ENCODE measurements around the gene MCC.
"Not testable (repeated sequence)": the region's sequence is repeated elsewhere in the genome, so short reads cannot be mapped to it uniquely, and the experiment has no call there.

MCC gene

DNA sequence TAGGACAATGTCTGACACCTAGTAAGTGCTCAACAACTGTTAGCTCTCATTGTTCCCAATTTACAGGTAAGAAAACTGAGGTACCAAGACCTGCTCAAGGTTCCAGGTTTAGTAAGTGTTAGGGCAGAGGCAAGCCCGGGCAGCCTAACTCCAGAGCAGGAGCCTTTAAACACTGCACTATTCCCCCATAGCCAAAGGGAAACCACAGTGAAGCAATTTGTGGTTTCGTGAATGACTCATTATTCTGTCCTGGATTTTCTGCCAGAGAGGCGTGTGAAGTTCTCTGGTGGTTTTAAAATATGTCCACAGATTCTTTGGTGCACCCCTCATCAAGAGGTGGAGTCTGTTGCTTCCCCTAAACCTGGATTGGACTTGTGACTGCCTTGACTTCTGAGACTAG is 1.0 kb upstream of the MCC start:
- peak; percentile 5 for DNase-seq

DNA sequence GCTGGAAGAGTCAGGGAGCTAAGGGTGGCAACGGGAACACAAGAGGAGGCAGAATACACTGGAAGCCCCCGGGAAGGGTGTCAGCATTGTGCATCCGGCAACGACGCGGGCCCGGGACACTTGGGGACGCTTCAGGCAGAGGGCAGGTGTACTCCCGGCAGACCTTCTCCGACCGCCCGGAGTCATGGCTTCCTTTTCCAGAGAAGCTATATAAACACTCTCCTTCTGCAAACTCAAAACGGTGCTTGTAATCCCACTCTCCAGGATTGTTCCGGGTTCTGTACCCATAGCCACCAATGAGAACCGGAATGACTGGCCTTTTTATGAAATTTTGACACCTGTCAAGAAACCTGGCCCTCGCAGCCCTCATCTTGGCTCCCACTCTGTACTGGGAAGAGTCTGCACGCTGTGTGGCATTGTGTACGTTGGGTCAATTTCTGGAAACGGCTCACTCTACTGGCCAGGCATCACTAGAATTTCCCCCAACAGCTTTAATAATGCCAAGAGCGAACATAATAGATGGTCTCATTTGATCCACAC is 462 bp upstream of the MCC start:
- peak; percentile 3 for DNase-seq

DNA sequence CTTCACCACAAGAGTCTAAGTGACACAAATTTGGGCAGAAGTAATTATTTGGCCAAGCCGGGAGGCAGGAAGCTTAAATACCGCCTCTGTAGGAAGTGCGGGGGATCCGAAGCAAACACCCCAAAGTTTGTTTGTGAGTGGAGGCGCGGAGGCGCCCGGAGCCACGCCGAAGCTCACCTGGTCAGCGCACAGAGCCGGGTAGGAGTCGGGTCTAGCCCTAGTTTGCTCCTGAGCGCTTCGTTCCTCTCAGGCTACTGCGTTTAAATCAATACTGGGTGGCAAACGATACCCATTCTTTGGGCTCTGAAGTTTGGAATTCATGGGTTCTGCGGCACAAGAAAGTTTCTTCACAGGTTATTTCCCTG is 855 bp downstream of the MCC start:
- peak; percentile 6 for DNase-seq

DNA sequence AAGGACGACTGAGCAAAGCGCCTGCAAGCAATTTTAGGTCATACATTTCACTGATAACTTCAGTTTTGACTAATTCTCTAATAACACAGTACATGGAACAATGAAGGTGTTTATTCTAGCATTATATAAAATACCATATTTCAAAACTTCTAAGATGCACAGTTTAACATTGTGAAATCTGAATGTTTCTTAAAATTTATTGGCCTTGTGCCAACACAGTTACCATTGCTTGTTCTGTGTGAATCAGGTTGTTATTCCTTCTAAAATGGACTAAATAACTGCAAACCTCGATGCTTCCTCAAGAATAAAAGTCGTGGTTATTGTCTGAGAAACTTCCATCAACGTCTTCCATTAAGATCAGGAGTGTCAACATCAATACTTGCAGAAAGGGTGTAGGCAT is 8.0 kb downstream of the MCC start:
- no peak for DNase-seq

DNA sequence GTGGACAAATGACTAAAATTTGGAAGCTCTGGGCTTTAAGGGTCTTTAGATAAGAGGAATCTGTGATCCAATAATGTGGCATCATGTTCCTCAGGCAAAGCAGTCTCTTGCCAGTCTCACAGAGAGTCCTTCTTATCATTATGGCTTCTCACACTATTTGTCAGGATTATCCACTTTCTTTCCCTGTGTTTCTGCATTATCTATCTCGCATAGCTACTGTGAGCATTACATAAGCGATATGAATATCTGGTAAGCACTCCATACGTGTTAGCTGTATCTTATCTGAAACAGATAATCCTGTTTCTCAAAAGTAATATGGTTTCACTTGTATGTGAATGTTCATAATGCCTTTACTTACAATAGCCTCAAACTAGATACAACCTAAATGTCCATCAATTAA is 9.6 kb downstream of the MCC start:
- DNase-seq = no peak

DNA sequence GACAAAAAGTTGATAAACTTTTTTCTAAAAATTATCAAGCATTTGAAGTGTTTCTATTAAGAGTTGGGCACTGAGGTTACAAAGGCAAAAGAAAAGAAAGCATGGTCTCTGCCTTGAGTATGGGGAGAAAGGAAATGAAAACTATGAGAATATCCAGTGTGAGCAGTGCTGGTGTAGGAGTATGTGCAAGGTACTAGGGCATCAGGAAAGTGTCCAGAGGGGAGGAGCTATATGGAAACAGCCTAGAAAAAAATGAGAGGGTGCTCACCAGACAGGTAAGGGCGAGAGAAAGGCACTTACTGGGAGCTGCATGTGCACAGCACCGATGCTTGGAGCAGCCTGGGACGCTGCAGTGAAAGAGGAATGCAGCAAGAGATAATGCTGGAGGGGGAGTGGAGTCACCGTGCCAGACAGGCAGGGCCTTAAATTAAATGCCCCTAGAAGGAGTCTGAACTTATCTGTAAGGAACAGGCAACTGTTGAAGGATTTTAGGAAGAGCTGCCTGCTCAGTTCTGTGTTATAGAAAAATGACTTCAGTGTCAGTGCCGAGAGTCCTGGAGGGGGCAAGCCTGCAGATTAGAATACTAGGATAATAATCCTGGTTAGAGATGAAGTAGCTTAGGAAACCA is 14.0 kb downstream of the MCC start:
- no peak for DNase-seq

DNA sequence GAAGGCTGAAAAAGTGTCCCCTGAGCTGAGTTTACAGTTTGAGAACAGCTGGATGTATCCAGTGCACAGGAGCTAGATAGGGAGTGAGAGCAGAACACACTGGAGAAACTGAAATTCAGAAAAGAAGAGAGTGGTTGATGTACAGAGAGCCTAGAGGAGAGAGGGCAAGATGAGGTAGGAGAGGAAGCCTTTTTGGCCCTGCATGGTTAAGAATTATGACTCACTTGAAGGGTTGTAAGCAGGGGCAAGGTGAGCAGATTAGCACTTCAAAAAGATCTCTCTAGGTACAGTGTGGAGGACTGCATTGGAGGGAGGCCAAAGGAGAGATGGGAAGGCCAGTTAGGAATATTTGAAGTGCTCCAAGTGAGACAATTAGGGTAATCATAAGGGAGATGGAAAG is 25.2 kb downstream of the MCC start:
- no peak for DNase-seq

DNA sequence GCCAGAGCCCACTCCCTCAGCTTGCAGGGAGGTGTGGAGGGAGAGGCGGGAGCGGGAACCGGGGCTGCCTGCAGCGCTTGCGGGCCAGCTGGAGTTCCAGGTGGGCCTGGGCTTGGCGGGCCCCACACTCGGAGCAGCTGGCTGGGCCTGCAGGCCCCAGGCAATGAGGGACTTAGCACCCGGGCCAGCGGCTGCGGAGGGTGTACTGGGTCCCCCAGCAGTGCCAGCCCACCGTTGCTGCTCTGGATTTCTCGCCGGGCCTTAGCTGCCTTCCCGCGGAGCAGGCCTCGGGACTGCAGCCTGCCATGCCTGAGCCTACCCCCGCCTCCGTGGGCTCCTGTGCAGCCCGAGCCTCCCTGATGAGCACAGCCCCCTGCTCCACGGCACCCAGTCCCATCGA is 31.1 kb downstream of the MCC start:
- not testable (repeated sequence) for DNase-seq

DNA sequence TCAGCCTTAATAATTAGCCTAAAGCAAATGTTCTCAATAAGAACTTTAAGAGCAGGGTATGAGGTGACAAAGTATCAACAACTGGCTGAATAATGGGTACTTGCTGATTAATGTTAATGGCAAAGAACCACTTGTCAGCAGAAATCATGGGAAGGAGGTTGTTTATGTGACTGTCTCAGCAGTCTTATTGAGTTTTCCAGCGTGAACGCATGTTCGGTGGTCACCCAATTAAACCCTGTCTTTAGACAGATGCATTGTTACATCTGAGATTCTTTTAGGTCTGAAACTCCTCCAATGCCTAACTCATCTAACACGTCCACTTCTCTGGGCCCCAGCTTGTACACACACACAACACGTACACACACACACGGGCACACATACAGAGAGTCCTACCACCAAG is 35.3 kb downstream of the MCC start:
- no peak for DNase-seq

DNA sequence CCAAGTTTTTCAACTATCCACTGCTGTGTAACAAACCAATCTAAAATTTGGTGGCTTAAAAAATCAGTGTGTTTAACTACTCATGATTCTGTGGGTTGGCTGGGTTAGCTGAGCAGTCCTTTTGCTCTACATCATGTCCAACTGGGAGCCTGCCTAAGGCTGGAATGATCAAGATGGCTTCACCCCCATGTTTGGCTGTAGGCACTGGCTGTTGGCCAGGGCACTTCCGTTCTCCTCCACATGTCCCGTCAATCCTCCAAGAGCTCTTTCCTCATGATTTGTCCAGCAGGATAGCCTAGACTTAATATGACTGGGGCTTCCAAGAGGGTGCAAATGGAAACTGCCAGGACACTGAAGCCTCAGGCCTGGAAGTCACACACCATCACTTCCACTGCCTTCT is 36.5 kb downstream of the MCC start:
- DNase-seq = no peak

DNA sequence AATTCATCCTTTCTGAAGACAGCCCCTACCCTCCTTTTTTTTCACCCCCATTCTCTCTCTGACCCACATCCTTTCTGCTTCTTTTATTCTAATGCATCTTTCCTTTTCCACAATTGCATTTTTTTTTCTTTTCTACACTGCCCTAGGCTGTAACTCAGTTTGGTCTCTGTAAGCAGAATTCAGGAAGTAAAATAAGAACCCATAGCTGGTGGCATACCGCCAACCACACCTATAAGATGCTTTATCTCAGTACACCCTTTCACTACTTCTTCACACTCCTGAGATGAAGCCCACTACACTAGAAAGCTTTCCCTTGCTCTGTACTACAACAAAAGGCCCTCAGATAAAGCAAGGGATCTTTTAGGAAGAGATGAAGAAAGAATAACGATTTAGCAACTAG is 37.3 kb downstream of the MCC start:
- no peak for DNase-seq

DNA sequence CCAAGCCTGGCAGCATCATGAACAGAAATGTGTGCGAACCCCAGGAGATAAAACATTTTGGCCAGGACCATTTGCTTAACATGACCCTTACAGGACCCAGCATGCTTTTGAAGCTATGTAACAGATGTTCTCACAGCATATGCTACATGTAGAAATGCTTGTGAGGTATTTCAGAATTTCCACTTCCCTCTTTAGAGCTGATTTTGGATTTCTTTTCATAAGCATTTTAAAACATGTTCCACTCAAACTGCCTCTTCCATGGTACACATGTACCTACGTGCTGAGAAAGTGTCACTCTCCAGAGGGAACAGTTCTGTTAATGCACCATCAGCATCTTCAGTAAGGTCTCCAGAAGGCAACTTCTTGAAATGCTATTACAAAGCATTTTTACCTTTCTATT is 37.8 kb downstream of the MCC start:
- no peak for DNase-seq

DNA sequence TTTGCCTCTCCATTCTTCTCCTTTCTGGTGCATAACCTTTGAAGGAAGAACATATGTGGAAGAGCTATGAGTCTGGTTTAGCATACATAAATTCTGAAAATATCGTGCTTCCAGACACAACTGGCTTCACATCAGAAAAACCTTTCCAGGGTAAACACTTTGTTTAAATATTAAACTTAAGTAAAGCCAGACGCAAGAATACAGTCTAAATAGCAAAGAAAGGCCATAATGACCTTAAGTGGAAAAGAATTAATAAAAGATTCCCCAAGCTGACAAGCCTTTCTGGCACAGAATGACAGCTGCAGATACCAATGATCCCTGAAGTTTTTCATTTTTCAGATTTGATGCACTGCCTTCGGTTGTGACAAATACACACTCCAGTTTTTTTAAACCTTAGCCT is 40.0 kb downstream of the MCC start:
- no peak for DNase-seq

DNA sequence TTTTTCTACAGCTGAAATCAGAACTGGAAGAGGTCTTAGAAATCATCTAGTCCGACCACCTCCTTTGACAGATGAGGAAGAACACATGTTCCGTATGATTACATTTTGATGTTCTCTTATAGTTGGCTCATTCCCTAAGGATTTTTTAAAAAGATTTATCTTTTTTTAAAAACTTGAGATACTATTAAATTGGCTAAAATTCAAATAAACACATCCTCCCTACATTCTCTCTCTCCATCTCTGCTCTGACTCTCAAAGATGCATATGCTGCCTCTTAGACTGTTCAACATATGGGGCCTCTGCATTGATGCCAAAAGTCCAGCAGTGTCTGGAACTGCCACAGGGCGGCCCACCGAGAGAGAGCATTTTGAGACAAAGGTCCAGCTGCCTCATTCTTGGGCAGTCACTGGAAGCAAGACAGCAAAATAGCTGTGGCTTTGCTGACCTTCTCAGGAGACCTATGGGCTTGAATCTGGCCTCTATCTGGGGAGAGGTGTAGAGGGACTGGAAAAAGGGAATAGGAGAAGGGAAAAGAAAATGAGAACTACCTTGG is 40.7 kb downstream of the MCC start:
- DNase-seq = no peak

DNA sequence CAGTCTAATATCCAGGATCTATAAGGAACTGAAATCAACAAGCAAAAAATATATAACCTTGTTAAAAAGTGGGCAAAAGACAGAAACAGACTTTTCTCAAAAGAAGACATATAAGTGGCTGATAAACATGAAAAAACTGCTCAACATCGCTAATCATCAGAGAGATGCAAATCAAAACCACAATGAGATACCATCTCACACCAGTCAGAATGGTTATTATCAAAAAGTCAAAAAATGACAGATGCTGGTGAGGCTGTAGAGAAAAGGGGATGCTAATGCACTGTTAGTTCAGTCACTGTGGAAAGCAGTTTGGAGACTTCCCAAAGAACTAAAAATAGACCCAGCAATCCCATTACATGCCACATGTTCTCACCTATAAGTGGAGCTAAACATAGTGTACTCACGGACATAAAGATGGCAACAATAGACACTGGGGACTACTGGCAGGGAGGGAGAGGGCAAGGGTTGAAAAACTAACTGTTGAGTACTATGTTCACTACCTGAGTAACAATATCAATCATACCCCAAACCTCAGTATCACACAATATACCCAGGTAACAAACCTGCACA is 41.8 kb downstream of the MCC start:
- no peak for DNase-seq

DNA sequence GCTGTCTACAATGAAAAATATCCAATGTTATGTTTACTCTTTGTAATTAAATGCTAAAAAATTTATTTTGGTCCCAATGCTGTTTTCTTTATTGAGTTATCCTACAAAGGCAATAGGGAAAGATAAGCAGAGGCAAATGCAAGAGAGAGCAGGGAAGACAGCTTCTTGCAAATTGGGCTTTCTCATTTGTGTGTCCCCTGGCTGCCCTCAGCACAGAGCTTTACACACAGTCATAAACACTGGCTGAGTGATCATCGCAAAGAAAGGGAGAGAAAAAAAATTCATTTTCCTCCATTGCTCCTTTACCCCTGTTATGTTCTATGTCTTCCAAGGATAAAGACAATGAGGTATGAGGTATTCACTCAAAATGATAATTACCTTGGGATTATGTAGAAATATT is 51.1 kb downstream of the MCC start:
- DNase-seq = no peak

DNA sequence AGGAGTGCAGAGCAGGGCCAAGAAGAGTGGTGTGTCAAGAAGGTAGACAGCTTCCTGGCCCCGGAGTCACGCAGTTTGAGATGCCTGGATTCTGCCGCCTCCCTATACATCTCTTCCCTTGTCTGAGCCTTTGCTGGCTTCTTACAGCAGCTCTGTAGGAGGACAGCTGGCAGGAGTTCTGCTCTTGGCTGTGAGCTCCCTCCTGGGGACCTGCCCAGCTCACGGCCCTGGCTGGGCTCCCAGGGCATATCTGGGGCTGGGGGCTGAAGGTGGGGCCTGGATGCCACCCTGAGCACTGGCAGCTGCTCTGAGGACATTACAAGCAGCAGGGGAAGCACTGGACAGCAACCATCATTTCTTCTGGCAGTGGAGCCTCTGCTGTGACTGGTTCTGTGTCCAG is 52.7 kb downstream of the MCC start:
- no peak for DNase-seq

DNA sequence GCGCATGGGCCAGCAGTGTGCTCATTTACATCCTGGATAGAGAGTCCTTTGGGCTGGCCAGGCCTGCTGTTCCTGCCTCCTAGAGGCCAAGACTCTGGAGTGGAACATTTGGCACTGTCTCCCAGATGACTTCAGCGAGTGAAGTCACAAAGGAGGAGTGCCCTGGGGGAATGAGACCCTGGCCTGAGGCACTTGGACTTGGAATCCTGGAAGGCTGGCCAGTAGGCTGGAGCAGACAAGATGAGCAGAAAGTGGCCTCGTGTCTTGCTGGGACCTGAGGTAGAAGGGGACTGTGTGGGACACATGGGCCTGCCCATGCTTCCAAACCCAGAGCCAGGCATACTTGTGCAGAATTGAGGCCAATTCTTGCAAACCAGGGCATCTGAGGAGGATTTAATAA is 53.4 kb downstream of the MCC start, which contains the start of gene TSSK1B:
TSSK1B (minus strand) TSS at position 101 of the 400 bp plus-strand sequence. CDS start 150 bp downstream, outside the sequence.
- DNase-seq = no peak

DNA sequence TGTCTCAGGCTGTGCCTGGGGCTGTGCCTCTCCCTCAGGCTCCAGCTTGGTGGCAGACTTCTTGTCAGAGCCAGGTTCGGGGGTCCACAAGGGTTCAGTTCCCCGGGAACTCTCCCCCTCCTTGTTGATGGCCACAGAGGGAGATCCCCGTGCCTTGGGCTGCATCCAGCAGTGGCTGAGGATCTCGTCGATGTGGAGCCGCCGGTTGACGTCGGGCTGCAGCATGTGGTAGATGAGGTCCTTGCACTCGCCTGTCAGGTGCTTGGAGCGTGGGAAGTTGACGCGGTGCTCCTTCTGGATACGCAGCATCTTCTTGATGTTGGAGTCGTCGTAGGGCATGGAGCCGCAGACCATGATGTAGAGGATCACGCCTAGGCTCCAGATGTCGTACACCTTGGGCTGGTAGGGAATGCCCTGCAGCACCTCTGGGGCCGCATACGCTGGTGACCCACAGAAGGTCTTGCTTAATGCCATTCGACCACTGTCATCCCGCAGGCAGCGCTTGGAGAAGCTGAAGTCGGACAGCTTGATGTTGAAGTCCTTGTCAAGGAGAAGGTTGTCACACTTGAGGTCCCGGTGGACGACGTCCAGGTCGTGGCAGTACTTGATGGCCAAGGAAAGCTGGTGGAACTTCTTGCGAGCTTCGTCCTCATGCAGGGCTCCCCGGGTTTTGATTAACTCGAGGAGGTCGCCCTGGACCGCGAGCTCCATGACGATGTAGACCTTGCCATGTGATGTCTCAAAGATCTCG is 54.2 kb downstream of the MCC start:
- no peak for DNase-seq

DNA sequence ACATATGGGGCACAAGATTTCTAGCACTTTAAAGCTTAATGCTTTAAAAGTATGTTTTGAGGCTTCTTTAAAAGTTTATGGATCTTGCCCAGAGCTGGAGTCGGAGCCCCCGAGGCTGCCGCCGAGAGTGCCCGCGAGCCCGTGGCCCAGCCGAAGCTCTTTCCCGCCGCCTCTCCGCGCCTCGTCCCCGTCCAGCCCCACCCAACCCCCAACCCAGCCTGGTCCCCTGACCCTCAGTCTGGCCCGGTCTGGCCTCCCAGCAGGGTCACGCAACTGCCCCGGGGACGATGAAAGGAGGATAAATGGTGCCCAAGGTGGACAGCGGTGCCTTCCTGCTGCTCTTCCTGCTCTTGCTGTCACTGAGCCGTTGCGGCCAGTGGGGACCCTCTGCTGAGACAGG is 55.2 kb downstream of the MCC start:
- DNase-seq = no peak

DNA sequence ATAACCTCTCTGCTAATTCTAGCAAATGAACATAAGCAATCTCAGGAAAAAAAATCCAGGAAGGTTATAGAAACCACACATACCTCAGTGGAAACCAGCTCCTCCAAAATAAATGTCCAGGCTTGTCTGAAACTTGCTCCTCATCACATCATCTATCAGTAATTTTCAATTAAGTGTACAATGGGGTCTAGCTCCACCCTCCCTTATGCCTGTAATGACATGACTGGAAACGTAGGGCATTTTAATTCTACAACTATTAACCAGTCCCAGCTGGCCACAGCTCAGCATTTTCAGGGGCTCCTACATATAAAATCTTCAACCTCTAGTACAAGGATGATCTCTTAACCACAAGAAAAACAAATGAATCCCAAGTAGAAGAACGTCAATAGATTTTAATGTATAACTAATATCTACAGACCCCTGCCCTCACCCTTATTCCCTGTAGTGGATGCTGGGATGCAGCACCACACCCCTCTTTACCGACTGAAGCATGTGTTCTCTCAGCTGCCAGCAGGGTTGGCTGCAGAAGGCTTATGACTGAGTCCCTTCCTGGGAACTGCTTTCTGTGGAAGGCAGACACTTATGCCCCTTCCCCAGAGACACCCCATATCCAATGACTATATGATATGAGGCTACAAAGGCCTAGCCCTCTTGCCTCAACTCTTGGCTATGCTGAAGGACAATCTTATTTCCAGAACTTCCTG is 60.2 kb downstream of the MCC start:
- no peak for DNase-seq

DNA sequence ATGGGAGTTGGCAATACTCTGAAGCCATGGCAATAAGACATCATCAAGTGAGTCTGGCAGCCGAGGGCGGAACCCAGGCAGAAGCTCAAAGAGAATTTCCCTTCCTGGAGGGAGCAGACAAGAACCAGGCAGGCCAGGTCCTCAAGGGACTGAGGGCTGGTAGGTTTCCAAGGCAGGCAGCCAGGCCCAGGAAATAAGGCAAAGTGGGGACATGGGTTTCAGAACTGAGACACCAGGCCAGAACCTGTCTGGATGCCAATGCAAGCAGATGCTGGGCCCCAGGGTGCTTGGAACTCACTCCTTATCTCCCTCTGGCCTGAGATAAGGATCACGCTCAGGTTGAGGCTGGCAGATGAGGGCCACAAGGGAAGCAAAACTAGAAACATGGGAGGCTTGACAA is 62.3 kb downstream of the MCC start:
- DNase-seq = no peak

DNA sequence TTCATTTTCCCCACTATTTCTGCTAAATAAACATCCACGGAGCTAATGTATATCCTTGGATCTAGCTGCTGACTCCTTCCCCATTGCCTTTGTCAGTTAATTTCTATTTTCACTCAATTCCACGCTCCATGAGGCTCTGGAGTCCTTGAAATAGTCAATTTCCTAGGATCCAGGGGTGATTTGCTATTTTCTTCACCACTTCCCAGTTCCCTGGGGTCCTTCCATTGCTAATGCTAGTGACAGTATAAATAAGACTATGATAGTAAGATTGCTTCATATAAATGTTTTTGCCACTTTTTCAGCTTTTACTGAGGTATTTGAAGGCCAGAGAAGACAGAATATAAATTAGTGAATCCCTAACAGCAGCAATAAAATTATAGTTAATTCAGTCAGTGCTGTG is 66.6 kb downstream of the MCC start:
- no peak for DNase-seq

Data from CD4-positive, alpha-beta T cell treated with Interleukin-6 for 4 hours (primary cell).